HG03066 (cell line): ENCODE data around the gene DYSF.
"Not testable (repeated sequence)": the region's sequence is repeated elsewhere in the genome, so short reads cannot be mapped to it uniquely, and the experiment has no call there.

Source experiments
- ATAC-seq: cut with Tn5 transposase; IDR thresholded peaks from one replicate; pipeline ENCODE4 v1.9.1; 2021; ENCODE audit warnings: low read depth; ENCODE audit not compliant: unreplicated experiment

Gene DYSF

DNA sequence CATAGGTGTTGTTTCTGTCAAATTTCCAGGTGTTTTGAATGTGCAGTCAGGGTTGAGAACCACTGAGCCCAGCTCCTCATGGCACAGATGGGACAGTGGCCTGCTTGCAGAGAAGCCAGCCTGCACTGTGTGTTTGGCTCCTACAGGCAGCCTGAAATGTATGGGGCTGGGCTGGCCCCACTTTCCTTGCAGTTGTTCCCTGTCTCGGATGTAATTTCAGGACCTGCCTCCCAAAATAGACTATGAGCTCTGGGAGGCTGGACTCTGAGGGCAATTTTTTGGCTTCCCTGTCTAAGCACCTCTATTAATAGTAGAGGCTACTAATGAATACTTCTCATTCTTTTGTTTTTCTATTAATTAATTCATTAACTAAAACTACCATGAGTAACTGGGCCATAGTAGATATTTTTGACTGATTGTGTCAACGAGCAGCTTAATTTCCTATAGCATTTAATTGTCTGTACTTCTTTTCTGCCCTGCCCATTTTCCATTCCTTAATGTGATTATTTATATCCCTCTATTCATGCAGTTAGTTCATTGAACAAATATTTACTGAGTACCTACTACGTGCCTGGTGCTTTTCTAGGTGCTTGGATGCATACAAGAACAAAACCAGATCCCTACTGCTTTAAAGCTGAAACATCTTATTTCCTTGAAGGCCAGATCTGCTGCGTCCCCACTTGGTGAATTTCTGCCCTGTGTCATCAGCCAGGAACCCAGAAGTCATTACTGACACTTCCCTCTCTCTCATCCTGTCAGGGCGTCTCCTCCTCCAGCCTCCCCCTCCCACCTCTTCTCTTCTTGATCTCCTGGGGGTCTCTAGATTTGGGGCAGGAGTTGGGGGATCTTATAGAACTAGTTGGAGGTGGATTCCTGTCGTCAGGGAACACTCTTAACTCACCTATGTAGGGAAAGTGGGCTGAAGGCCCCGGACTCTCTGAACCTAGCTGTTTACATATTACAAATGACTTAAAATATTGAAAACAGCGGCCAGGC is 16.3 kb downstream of the DYSF start:
- no peak for ATAC-seq

DNA sequence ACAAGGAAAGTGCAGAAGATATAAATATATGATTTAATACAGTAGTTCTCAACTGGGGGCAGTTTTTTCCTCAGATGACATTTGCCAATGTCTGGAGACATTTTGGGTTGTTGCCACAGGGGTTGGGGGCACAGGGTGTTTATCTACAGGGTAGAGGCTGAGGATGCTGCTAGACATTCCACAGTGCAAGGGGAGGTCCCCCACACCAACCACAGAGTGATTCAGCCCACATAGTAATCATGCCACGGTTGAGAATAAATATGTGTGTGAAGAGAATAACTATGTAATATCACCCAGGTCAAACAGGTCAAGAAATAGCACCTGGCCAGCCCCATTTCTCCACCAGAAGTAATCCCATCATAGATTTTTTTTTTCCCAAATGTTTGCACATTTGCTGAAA is 17.9 kb downstream of the DYSF start:
- no peak for ATAC-seq

DNA sequence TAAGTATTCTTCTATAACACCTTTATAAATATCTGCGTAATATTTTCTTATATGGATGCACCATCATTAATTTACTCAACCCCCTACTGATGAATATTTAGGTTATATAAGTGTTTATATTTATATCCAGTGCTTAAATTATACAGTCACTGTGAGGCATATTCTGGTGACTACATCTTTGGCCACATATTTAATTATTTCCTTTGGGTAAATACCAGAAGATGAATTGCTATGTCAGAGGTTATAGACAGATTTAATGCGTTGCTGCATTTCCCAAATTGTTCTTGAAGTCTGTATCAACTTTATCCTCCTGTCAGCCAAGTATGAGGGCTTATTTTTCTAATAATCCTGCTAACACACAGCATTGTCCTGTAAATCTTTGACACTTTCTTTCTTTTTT is 18.7 kb downstream of the DYSF start:
- ATAC-seq: no peak

DNA sequence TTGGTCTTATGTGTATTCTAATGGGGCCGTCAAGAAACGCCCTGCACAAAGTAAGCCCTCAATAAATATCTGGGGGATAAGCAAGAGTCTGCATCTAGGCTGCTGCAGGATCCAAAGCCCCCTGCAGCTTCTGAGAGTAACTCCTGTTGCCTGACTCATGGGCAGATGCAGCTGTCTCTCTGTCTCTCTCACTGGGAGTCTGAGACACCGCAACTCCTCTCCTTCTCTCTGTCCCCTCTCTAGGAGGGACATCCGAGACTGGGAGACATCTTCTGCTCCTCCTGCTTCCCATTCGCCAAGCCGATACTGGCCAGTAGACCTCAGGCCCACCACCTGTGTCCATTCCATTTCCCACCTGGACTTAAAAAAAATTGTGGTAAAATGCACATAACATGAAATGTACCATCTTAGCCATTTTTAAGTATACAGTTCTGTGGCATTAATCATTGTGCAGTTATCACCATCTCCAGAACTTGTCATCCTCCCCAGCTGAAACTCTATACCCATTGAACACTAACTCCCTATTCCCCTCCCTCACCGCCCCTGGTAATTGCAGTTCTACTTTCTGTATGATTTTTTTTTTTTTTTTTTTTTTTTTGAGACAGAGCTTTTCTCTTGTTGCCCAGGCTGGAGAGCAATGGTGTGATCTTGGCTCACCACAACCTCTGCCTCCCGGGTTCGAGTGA is 20.1 kb downstream of the DYSF start:
- ATAC-seq: no peak

GRCh38 chr2:71474116-71474743 is 20.9 kb downstream of the DYSF start:
- ATAC-seq: no peak

DNA sequence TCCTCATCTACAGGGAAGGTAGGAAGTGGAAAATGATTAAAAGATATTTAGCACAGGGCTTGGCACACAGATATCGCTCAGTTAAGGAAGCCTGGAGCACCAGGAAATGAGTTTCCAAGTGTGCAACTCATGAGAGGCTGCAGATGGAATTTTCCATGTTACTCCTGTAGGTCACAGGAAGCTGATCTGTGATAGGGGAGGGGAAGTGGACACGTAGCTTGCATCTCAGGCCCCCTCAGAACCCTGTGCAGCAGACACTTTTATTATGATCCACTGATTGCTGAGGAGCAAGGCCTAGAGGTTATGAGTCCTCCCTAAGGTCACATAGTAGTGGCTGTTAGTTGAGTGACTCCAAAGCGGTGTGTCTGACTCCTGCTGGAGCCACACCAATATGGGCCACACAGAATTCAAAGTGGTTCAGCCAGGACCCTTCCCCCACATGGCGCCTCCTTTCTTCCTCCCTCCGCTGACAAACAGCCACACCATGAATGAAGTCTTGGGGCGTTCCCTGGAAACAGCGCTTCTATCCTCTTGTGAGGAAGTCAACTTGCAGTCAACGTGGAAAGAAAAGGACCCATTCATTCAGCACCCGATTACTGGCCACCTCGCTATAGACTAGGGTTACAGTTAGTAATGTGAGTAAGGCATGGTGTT is 21.5 kb downstream of the DYSF start:
- ATAC-seq: no peak

DNA sequence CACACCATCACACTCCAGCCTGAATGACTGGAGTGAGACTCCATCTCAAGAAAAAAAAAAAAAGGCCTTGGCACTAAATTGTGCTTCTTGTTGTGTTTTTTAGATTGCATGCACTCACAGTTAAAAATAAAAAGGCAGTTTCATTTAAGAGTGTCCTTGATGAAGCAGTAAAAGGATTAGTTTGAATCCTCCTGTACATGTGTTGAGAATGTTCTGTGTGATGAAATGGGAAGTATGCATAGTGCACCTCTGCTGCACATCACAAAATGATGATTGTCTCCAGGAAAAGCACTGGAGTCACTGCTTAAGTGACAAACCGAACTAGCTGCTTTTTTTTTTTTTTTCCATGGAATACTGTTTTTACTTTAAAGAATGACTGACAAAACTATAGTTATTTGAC is 23.1 kb downstream of the DYSF start:
- no peak for ATAC-seq

DNA sequence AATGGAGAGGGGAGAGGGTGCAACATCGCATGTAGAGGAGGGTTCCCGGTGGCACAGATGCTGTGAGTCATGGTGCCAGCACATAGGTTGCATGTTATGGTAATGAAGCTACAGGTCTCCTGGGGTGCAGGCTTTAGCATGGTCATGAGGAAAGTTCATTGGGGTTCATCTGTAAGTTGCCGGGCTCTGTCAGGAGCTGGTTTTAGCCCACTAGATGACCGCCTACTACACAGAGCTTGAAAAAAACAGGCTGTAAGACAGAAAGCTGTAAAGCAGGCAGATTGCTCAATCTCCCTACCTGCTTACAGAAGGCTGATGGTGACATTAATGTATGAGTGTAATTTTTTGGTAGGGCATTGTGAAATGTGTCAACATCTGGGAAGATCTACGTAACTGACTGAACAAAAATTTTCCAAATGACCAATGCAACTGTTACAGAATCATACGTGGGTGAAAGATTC is 23.9 kb downstream of the DYSF start:
- ATAC-seq: no peak

- no peak for ATAC-seq
Measured at GRCh38 chr2:71478806-71479205, 25.4 kb downstream of the DYSF start.

- no peak for ATAC-seq
Measured at GRCh38 chr2:71479261-71479660, 25.9 kb downstream of the DYSF start.

DNA sequence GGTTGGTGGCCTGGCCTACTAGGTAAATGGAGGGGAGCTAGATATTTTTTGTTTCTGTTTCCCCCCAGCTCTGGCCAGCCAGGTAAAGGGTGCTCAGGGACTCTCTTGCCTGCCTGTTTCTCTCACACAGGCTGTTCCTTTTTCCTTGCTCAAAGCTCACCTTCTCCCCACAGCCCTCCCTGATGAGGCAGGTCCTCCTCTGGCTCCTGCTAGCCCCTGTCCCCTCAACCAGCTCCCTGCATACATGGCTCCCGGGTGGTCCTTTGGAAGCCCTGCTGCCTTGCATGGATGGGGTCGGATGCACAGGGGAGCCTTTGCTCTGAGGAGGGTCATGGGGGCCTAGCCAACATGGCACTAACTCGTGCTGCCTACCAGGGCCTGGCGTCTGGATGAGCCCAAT is 27.8 kb downstream of the DYSF start:
- ATAC-seq: no peak

DNA sequence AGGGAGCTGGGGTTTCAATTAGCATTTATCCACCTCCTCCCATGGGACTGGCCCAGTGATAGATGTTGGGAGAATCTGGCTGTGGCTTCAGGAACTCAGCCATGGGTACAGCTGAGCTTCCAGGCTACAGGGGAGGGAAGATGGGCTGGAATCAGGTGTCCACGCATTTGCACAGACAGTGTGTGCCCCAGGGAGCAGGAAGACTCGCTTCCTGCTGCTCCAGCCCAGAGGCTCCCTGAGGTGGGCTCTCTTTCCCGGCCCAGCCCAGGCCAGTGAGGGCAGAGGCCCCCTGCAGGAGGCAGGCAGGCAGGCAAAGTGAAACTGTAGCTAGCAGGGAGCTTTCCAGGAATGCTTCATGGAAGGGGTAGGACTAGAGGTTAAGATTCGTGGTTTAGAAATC is 28.7 kb downstream of the DYSF start:
- no peak for ATAC-seq

DNA sequence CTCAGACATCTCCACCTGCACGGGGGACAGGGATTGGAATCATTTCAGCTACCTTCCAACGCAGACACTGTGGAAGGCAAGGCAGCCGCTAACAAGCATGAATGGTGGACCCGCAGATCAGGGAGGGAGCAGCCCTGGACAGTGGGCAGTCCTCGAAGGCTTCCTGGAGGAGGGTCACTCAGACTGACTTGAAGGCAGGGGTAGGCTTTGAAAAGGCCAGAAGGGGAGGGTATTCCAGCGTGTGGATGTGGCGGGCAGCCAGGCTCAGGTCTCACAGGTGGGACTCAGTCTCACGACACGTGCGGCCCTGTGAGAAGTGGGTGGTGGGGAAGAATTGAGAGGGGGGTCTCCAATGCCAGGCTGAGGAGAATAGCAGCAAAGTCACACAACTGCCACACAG is 29.9 kb downstream of the DYSF start:
- ATAC-seq: no peak

GRCh38 chr2:71484354-71484753 is 31.0 kb downstream of the DYSF start:
- ATAC-seq: no peak

GRCh38 chr2:71486881-71487640 is 33.7 kb downstream of the DYSF start:
- no peak for ATAC-seq

- ATAC-seq: not testable (repeated sequence)
Measured at GRCh38 chr2:71491551-71491950, 38.2 kb downstream of the DYSF start.

DNA sequence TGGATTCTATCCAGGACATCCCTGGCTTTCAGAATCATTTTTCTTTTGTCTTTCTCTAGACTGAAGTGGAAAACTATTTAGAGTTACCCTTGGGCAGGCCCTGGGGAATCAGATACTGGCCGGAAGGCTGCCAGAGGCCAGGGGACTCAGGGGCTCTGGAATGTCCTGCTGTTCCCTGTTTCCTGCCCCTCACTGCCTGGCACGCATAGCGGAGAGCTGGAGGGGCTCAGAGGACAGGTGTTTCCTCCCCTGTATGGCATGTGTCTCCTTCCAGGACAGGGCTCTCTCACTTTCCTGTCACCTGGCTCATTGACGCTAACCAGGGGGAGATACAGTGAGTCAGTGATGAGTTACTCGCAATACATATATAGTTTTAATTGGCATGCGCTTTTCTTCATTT is 38.8 kb downstream of the DYSF start:
- ATAC-seq: no peak

GRCh38 chr2:71494091-71494490 is 40.7 kb downstream of the DYSF start:
- ATAC-seq: no peak

- no peak for ATAC-seq
Measured at GRCh38 chr2:71494523-71495155, 41.3 kb downstream of the DYSF start.
